Gastrocnemius medialis (tissue), 4 donors: ENCODE measurements around the gene SPECC1L. TPM values are rescaled to one million over a fixed set of nuclear protein-coding genes. Genes with fewer than 3 reads are reported as not detected.

ENCODE experiments used
- ATAC-seq, 2 donors: fragments of 150-250 bp; one replicate each; pipeline ENCODE4 v1.9.1; 2016
- DNase-seq, 2 donors: peaks; one replicate each; pipeline ENCODE4 v3.0.0-alpha.2; 2019
- H3K27ac ChIP-seq, 4 donors: fragments of 200-600 bp; sonication (generic); 1 replicate in 1 of 4; 2 replicates in 3 of 4; pipeline ENCODE4 v1.5.1; 2016 to 2018; ENCODE audit warnings: mild to moderate bottlenecking in 2 of 4, moderate library complexity in 1 of 4
- H3K27me3 ChIP-seq, 3 donors: fragments of 200-600 bp; sonication (generic) in 2 of 3; 1 replicate in 1 of 3; 2 replicates in 2 of 3; pipeline versions ENCODE4 v1.5.1 to v1.6.0; 2016 to 2019; ENCODE audit warnings: mild to moderate bottlenecking in 1 of 3, moderate library complexity in 1 of 3
- H3K36me3 ChIP-seq, 2 donors: fragments of 200-600 bp; sonication (generic) in 1 of 2; one replicate each; pipeline ENCODE4 v1.5.1; 2017 to 2018
- H3K4me1 ChIP-seq, 2 donors: fragments of 200-600 bp; sonication (generic) in 1 of 2; one replicate each; pipeline ENCODE4 v1.5.1; 2016 to 2017; ENCODE audit warnings: mild to moderate bottlenecking in 2 of 2
- H3K4me3 ChIP-seq, 4 donors: fragments of 200-600 bp; sonication (generic) in 3 of 4; 1 replicate in 1 of 4; 2 replicates in 3 of 4; pipeline ENCODE4 v1.5.1; 2016 to 2019; ENCODE audit warnings: mild to moderate bottlenecking in 2 of 4
- H3K9me3 ChIP-seq, 3 donors: fragments of 200-600 bp; sonication (generic) in 2 of 3; 1 replicate in 1 of 3; 2 replicates in 2 of 3; pipeline ENCODE4 v1.5.1; 2016 to 2019
- POLR2A ChIP-seq, 2 donors: fragments of 450-650 bp; IDR thresholded peaks; one replicate each; pipeline ENCODE4 v1.6.1; 2017; ENCODE audit warnings: antibody characterized with exemption in 2 of 2, mild to moderate bottlenecking in 2 of 2, moderate library complexity in 2 of 2
- in situ Hi-C, 4 donors: fragments of 200-750 bp; cut with MboI; loops; one replicate each; pipeline versions ENCODE4 v1.15.0 to v1.8.0; 2017; ENCODE audit warnings: low sequenced_read_pairs in 4 of 4
- intact Hi-C: fragments of 100-400 bp; cut with DNase I; formaldehyde crosslinking; loops from one replicate; pipeline ENCODE4 v1.15.1; 2023; ENCODE audit warnings: low total_unique reads
- total RNA-seq, 4 donors: library from RNA; depleted of rRNA; stranded (reverse); fragments of >200 nt; gene quantifications; one replicate each; pipeline versions ENCODE4 v1.1.0 to v1.2.3, GENCODE V29; 2016
- TF ChIP-seq, protein P1 (sequence below), 5 experiments: fragments of 450-650 bp in 3 of 5; fragments of 200-600 bp in 2 of 5; sonication (generic) in 2 of 5; IDR thresholded peaks in 4 of 5; conservative IDR thresholded peaks in 1 of 5; 1 replicate in 4 of 5; 2 replicates in 1 of 5; pipeline ENCODE4 v1.5.1; 2016 to 2019; ENCODE audit warnings: antibody characterized with exemption in 5 of 5, mild to moderate bottlenecking in 3 of 5, moderate library complexity in 3 of 5

SPECC1L gene
- total RNA-seq, 4 donors from 2014 or later = 16.2 to 19.9 (median 18.7) TPM

GRCh38 chr22:24413271-24413670 lies 142.6 kb downstream of the SPECC1L start:
- DNase-seq = no peak
- ATAC-seq = no peak
- no peaks in the 10 kb centered on the region for H3K9me3 ChIP-seq
- in situ Hi-C loops (loop anchor here in 1 of 4 donors (10.0 kb wide), 1 partner anchor 82 kb away; the partner anchor contains the start of gene UPB1), intact Hi-C loops (no loop called here)
- no peaks in the 10 kb centered on the region for H3K27me3 ChIP-seq
- peaks cover 1 to 7% of the 10 kb centered on the region in 2 donors for H3K4me1 ChIP-seq
- H3K36me3 ChIP-seq = peaks cover 0 to 37% of the 10 kb centered on the region in 2 donors
- TF ChIP-seq POLR2A (IDR thresholded peaks at IDR 0.05) = no peak
- TF ChIP-seq, protein P1, sequence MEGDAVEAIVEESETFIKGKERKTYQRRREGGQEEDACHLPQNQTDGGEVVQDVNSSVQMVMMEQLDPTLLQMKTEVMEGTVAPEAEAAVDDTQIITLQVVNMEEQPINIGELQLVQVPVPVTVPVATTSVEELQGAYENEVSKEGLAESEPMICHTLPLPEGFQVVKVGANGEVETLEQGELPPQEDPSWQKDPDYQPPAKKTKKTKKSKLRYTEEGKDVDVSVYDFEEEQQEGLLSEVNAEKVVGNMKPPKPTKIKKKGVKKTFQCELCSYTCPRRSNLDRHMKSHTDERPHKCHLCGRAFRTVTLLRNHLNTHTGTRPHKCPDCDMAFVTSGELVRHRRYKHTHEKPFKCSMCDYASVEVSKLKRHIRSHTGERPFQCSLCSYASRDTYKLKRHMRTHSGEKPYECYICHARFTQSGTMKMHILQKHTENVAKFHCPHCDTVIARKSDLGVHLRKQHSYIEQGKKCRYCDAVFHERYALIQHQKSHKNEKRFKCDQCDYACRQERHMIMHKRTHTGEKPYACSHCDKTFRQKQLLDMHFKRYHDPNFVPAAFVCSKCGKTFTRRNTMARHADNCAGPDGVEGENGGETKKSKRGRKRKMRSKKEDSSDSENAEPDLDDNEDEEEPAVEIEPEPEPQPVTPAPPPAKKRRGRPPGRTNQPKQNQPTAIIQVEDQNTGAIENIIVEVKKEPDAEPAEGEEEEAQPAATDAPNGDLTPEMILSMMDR (IDR thresholded peaks at IDR 0.05 in 4 of 5, conservative IDR thresholded peaks at IDR 0.05 in 1 of 5) = no peak
- no peak overlapping the region for H3K4me3 ChIP-seq
- peak overlapping the region; percentile 37 to 66 (median 54) for H3K27ac ChIP-seq

GRCh38 chr22:24413736-24414385 lies 143.2 kb downstream of the SPECC1L start:
- no peak overlapping the region for H3K4me3 ChIP-seq
- H3K27me3 ChIP-seq = no peaks in the 10 kb centered on the region
- in situ Hi-C loops = loop anchor here in 1 of 4 donors (10.0 kb wide), 1 partner anchor 81 kb away; the partner anchor contains the start of gene UPB1
- DNase-seq (no peak), ATAC-seq (no peak)
- H3K36me3 ChIP-seq = peaks cover 0 to 37% of the 10 kb centered on the region in 2 donors
- no peaks in the 10 kb centered on the region for H3K9me3 ChIP-seq
- H3K4me1 ChIP-seq = peaks cover 0 to under 1% of the 10 kb centered on the region in 2 donors
- no peak for TF ChIP-seq POLR2A (IDR thresholded peaks at IDR 0.05)
- TF ChIP-seq, protein P1 (IDR thresholded peaks at IDR 0.05 in 4 of 5, conservative IDR thresholded peaks at IDR 0.05 in 1 of 5) = no peak
- intact Hi-C loops = no loop called here
- H3K27ac ChIP-seq = peak overlapping the region in 3 of 4 donors; percentile 53 to 66 (median 56)

DNA sequence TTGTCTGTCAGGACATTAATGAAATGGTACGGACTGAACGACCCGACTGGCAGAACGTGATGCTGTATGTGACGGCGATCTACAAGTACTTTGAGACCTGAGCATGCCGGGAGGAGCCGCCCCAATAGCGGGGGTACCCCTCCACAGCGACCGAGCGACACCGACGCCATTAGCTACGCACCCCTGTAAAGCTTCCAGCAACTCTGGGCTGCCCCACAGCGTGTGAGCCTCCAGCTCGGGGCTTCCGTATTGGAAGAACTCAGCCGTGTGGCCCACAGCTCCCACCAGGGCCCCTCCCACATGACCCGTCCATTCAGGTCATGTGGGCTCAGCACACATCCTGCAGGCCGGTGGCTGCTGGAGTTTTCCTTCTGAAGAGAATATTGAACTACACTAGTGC lies 143.9 kb downstream of the SPECC1L start:
- H3K27ac ChIP-seq = peak overlapping the region in 3 of 4 donors; percentile 28 to 58 (median 37)
- in situ Hi-C loops = loop anchor here in 1 of 4 donors (10.0 kb wide), 1 partner anchor 80 kb away; the partner anchor contains the start of gene UPB1
- intact Hi-C loops = no loop called here
- no peaks in the 10 kb centered on the region for H3K27me3 ChIP-seq
- TF ChIP-seq POLR2A (IDR thresholded peaks at IDR 0.05) = no peak
- TF ChIP-seq, protein P1 (IDR thresholded peaks at IDR 0.05 in 4 of 5, conservative IDR thresholded peaks at IDR 0.05 in 1 of 5) = no peak
- no peak overlapping the region for H3K4me3 ChIP-seq
- no peak for ATAC-seq
- no peaks in the 10 kb centered on the region for H3K4me1 ChIP-seq
- DNase-seq = no peak
- H3K36me3 ChIP-seq = peaks cover 0 to 37% of the 10 kb centered on the region in 2 donors
- no peaks in the 10 kb centered on the region for H3K9me3 ChIP-seq

DNA sequence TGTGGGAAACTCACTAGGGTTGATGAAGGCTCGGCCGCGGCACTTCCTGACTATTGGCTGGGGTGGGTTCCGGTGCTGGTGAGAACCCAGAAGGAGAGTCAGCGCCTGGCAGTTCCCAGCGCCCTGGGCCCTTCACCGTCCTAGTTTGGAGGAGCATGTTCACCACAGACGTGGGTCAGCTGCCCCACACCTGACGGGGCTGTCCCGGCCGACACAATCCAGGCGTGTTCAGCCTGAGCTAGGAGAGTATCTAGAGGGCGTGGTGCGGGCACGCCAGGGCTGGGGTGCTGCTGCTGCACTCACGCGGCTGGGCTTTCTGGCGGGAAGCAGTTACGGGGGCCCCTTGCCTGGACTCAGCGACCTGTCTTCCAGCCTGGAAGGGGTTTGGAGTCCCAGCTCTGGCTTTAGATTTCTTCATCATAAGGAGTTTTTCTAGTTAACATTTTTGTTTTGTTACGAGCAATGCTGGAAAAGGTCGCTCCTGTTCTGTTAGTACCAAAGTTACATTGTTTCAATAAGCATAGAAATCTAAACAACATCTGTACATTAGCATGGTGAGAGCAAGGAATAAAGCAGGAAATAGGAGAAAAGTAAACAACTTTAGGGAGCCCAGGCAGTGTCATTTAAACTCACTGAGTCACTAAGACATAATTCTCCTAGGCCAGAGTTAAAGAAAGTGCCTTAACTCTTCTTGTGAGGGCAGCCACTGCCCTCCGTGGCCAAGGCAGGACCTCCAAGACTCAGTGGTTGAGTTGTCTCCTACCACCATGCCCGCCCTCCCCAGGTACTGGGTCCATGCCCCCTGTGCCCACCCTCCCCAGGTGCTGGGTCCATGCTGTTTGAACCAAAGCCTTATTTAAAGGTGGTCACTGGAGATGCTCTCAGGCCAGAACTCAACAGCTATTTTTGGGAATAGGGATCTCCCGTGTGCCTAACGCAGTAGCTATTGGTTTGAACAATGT lies 144.6 kb downstream of the SPECC1L start:
- intact Hi-C loops = loop anchor here (5.0 kb wide), 1 partner anchor 88 kb away; no protein-coding TSS in a partner anchor

More for the DNA sequence above, 144.6 kb downstream of the SPECC1L start:
- Histone ChIP-seq H3K27me3 (no peaks in the 10 kb centered on the region), H3K4me1 (peaks cover 1 to 6% of the 10 kb centered on the region in 2 donors), H3K27ac (peak overlapping the region in 2 of 4 donors; percentile 37 to 58), H3K4me3 (no peak overlapping the region), H3K36me3 (peaks cover 0 to 37% of the 10 kb centered on the region in 2 donors), H3K9me3 (no peaks in the 10 kb centered on the region)
- ATAC-seq = no peak
- in situ Hi-C loops = loop anchor here in 2 of 4 donors (5.0 to 10.0 kb wide), 2 partner anchors 80 to 112 kb away; partner anchors contain the start of gene UPB1 (in 1 of the 2)
- TF ChIP-seq, protein P1 (IDR thresholded peaks at IDR 0.05 in 4 of 5, conservative IDR thresholded peaks at IDR 0.05 in 1 of 5) = no peak
- TF ChIP-seq POLR2A (IDR thresholded peaks at IDR 0.05) = no peak
- DNase-seq = no peak
